ENCODE results near the gene SNAPC2.
A peak's percentile ranks its signal among the peaks of the same experiment; 100 is the strongest.

The SNAPC2 gene, protein sequence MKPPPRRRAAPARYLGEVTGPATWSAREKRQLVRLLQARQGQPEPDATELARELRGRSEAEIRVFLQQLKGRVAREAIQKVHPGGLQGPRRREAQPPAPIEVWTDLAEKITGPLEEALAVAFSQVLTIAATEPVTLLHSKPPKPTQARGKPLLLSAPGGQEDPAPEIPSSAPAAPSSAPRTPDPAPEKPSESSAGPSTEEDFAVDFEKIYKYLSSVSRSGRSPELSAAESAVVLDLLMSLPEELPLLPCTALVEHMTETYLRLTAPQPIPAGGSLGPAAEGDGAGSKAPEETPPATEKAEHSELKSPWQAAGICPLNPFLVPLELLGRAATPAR

DNA sequence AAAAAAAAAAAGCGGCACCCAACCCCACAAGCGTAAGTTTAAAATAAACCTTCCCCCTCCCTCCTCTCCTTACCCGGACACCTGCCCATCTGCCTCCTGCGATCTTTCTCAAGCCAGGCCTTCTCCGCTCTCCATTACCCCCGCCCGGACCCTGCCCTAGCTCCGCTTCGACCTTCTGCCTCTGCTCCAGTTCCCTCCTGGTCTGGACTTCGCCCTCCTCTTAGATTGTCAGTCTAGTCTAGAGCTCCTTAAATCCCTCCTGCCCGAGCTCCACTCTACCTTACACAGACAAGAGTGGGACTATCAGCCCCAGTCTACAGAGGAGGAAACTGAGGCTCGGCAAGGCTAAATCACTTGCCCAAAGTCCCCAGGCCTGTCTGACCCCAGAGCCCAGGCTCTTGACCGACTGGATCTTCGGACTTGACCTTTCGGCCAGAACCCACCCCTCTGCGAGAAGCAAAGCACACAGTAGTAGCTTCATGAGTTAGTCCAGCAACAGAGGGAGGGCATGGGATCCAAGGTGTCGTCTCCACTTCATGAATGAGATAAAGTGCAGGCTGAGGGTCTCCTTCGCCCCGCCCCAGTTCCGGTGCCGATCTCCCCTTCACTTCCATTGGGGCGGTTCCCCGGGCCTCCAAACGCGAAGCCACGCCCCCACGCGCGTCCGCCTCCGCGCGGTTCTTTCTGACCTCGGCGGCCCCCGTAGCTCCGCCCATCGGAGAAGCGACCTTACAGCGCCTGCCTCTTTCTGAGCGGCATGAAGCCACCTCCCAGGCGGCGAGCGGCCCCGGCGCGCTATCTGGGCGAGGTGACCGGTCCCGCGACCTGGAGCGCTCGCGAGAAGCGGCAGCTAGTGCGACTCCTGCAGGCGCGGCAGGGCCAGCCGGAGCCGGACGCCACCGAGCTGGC is at the start of gene SNAPC2:
Gene SNAPC2, plus strand, starts transcription at position 729 of the 909 bp plus-strand sequence. Its CDS starts 29 bp downstream, at position 758.
- DNase-seq = peak; percentile 80

DNA sequence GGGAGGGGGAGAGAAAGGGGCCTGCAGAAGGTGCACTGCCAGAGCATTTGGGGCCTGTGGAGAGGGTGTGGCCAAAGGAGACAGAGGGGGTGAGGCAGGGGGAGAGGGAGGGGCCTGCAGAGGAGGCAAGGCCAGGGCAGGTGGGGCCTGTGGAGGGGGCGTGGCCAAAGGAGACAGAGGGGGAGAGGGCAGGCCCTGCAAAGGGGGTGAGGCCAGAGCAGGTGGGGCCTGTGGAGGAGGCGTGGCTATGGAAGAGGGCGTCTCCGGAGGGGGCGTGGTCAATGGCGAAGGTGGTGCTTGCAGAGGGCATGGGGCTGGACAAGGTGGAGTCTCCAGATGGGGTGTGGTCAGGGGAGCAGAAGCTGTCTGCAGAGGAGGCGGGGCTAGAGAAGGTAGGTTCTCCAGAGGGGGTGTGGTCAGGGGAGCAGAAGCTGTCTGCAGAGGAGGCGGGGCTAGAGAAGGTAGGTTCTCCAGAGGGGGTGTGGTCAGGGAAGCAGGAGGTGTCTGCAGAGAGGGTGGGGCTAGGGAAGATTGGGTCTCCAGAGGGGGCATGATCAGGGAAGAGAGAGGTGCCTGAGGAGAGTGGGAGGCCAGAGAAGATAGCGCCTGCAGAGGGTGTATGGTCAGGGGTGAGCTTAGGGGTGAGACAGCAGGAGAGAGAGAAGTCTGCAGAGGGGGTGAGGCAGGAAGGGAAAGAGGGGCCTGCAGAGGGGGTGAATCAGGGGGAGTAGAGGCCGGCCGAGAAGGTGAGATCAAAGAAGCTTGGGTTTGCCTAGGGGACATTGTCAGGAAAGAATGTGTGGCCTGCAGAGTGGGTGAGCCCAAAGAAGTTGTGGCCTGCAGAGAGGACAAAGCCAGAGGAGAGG is 49.3 kb upstream of the SNAPC2 start:
- DNase-seq = peak; percentile 82

DNA sequence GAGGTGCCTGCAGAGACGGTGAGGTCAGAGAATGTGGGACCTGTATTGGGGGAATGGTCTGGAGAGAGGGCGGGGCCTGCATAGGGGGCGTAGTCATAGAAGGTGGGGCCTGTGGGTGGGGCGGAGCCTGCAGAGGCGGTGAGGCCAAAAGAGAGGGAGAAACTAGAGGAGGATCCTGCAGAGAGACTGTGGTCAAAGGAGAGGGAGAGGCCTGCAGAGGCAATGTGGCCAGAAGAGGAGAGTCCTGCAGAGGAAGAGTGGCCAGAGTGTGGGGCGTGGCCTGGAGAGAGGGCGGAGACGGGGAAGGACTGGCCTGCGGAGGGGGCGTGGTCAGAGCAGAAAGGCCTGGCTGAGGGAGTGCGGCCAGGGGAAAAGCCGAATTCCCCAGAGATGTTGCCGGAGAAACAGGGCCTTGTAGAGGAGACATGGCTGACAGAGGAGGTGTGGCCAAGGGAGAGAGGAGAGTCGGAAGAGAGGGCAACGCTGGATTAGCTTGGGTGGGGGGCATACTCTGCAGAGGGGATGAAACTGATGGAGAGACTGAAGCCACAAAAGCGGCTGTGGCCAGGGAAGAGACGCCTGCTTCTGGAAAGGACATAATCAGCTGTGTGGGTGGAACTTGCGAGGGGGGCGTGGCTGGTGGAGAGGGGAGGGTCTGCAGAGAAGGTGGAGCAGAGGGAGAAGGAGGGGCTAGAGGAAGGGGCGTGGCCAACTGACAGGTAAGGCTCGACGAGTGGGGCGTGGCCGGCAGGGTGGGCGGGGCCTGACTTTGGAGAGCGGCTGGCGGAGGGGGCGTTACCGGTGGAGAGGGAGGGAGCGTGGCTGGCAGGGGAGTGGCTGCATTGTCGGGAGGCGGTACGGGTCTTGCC is 48.5 kb upstream of the SNAPC2 start:
- DNase-seq = peak; percentile 87

DNA sequence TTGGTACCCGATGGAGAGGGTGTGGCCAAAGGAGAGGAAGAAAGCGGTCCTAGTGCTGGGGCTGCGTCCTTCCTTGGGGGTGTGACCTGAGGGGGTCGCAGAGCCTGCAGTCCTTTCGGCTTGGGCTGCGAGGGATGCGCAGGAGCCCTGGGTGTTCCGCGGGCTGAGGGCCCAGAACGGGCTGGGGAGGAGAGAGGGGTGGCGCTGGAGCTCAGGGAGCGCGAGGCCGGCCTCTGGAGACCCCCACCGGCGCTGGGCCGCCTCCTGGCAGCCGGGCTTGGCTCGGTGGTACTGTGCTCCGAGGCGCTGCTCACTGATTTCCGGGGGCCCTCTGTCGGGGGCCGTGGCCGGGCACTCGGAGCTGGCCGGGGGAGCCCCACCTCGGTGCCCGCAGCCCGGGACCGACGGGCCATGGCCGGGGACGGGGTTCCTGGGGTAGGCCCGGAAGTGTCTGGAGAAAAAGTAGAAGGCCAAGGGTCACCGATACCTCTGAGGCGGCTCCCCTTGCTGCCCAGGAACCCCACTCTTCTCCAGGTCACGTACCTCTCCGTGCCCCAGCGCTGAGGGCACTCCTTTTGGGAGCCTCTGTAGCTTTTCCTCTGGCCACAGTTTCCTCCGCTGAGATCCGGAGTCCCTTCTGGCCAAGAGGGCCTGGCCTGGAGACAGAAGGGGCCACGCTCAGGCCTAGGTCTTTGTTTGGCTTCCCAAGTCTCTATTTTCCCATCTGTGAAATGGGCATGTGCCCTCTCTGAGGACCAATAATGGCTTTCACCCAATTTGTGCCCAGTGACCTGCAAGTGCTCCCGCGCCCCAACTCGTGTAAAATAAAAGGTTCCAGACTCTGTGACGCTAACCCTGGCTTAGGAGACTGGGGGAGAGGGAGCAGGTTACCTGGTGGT is 47.6 kb upstream of the SNAPC2 start:
- no peak for DNase-seq

DNA sequence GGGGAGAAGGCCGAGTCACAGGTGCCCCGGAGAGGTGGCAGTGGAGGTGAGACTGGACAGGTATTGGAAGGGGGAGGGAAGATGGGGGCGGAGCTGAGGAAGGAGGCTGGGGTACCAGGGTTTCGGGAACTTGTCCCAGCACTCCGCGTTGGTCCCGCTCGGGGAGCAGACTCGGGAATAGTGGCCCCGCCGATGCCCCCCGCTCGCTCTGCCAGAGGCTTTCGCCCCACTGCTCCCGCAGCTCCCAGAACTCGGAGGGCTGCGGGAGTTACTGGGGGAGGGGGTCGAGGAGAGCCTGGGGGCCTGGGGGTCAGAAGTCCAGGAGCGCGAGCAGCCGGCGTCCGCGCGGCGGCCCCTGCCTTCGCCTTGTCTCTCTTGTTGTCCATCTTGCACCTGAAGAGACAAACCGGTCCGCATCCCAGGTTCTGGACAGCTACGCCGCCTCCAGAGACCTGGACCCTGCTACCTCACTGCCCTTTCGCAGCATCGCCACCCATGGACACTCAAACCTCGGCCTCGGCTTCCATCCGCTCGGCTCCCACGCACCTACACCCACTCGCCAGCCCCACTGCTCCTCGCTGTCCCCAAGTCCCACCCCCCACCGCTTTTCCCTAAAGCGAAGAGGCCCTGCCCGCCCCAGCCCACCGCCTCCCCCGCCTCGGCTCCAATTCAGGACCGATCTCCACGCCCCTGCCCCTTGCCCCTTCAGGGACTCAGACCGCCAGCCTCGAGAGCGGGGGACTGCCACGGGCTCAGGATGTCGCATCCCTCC is 46.6 kb upstream of the SNAPC2 start:
- DNase-seq = no peak

DNA sequence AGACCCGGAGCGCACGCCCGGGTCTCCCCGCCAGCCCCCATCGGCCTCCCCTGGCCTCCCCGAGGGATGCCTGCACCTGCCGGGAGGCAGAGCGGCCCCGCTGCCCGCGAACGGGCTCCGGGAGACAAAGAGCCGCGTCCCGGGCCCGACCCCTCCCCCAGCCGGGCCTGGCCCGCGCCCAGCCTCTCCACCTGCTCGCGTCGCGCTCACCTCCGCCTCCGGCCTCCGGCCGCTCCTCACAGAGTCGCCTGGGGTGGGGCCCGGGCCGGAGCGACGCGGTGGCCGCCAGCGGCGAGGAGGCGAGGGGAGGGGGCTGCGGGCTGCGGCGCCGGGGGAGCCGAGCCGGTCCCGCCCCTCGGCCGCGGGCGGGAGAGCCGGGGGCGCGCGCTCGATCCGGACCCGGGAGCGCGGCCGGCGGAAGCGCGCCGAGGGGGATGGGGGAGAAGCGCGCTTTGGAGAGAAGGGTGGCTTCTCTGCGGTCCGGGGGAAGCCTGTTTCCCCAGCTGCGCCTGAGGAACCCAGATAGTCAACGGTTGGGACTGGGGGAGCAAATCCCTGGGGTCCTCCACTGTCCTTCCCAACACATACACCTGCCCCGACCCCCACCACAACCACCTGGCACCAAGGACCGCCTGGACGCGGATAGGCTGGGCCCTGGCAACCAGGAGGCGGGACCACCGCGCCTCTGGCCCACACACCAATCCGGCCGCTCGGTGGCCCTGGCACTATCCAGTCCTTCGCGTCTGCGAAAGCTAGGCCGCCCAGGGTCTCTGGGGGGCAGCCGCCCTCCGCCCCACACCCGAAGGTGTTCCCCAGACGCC is 45.9 kb upstream of the SNAPC2 start, which contains the start of gene PRR36:
Gene PRR36, minus strand, starts transcription at position 315 of the 821 bp plus-strand sequence. CDS start 701 bp downstream, outside the sequence.
- DNase-seq = peak; percentile 49

DNA sequence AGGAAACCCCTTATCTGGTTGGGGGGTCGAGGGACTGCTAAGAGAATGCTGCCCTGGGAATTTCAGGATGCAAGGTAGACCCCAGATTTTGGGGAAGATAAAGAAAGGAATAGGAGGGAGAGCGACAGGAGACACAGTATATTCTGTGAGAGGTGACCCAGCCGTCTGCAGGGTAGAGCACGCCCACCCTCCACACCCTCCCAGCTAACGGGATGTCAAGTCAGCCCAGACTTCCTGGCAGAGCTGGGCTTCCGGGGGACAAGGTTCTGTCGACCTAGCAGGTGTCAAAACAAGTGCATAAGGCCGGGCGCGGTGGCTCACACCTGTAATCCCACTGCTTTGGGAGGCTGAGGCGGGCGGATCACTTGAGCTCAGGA is 45.3 kb upstream of the SNAPC2 start:
- no peak for DNase-seq

DNA sequence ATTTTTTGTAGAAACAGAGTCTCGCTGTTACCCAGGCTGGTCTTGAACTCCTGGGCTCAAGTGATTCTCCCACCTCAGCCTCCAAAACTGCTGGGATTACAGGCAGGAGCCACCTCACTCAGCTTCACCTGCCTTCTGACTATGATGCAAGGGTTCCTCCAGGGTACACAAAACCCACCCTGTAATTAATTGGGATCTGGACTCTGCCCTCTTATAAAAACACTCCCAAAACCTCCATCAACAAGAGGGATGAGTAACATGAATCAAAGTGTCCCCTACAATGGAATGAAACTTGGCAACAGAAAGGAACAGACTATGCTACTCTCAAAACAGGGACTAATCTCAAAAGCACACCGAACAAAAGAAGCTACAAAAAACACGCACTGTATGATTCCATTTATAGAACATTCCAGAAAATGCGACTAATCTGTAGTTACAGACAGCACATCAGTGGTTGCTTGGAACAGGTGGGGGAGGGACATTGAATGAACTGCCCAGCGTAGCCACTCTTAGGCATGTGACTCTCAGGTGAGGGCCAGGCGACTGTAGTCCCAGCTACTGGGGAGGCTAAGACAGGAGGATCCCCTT is 42.8 kb upstream of the SNAPC2 start:
- no peak for DNase-seq

DNA sequence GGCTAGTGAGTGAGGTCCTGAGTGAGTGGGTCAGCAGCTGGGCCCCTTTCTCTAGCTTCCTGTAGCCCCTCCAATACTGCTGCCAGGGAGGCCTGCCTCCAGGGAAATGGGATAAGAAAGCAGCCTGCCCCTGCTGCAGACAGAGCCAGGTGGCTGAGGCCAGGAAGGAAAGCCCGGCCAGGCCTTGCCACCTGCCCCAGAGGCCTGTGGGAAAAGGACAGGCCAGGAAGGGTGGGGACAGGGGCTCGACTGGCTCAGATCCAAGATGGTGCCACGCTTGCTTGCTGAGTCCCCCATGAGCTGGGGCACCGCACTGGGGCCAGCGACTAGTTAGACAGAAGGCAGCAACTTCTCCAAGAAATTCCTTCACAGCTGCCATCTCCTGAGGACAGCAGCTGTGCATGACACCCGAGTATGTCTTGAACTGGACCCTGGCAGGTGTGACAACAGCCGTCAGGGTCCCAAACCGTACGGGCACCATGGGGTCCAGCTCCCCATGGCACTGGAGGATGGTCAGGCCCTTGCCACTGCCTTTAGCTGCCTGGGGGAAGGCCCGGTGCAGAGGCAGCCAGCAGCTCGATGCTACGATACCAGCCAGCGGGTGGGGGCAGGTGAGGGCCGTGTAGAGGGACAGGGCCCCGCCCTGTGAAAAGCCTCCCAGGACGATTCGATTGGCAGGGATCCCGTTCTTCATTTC is 40.9 kb upstream of the SNAPC2 start:
- no peak for DNase-seq

DNA sequence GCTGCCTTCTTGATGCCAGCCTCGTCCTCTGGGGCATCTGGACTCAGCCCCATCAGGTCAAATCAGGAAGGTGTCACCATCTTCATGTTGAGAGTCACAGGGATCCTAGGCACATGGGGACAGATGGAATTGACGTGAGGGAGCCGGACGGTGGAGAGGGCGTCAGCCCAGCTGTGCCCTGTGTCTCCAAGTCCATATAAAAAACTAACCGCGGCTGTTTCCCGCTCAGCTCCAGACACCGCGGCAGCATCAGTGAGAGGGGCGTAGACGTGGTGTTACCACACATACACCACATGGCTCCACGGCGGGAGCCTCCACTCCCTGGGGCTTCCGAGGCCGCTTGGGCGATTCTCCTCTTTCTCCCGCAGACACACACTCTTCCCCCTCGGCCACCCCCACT is 40.3 kb upstream of the SNAPC2 start:
- no peak for DNase-seq

DNA sequence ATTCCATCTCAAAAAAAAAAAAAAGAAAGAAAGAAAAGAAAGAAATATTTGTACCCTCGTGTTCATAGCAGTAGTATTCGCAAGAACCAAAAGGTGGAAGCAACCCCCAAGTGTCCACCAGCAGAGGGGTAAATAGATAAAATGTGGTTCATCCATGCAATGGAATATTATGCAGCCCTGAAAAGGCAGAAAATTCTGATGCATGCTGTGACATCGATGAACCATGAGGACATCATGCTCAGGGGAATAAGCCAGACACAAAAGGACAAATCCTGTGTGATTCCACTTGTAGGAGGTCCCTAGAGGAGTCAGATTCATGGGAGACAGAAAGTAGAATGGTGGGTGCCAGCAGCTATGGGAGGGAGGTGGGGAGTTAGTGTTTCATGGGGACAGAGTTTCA is 38.2 kb upstream of the SNAPC2 start:
- no peak for DNase-seq

DNA sequence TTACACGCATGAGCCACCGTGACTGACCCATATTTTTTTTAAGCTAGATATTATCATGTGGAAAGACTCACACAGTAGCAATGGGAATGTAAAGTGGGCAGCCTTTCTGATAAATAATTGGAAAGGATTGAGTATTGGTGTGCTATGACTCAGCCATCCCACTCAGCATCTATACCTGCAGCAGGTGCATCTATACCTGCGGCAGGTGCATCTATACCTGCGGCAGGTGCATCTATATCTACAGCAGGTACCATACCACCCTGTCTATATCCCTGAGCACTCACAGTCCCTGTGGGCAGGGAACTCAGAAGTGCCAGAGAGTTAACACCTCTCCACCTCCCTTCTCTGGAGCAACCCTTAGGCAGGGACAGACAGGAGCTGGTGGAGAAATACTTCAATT is 37.0 kb upstream of the SNAPC2 start:
- DNase-seq = no peak

DNA sequence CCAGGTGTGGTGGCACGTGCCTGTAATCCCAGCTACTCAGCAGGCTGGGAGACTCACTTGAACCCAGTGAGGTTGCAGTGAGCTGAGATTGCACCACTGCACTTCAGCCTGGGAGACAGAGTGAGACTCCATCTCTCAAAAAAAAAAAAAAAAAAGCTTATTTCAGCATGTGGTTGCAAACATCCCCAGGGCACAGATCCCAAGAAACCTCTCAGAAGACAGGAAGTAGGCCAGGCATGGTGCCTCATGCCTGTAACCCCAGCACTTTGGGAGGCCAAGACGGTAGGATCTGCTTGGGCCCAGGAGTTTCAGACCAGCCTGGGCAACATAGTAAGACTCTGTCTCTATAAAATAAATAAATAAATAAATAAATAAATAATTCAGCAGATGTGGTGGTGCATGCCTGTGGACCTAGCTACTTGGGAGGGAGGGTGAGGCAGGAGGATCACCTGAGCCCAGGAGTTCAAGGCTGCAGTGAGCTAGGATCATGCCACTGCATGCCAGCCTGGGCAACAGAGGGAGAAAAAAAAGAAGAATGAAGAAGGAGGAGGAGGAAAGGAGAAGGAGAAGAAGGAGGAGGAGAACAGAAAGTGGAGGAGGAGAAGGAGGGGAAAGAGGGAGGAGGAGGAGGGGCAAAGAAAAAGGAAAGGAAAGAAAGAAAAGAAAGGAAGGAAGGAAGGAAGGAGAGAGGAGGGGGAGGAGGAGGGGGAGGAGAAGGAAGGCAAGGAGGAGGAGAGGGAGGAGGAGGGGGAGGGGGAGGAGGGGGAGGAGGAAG is 36.2 kb upstream of the SNAPC2 start:
- peak; percentile 40 for DNase-seq

DNA sequence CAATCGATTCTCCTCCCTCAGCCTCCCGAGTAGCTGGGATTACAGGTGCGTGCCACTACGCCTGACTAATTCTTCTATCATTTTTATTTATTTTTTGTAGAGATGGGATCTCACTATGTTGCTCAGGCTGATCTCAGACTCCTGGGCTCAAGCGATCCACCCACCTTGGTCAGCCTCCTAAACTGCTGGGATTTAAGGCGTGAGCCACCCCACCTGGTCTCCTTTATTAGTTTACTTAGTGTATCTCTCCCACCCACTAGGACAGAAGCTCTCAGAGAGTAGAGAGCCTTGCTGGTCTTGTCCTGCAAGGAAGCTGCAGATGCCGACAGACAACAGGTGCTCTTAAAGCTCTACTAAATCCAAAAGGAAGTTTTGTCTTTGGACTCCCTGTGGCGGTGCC is 34.3 kb upstream of the SNAPC2 start:
- DNase-seq = no peak

DNA sequence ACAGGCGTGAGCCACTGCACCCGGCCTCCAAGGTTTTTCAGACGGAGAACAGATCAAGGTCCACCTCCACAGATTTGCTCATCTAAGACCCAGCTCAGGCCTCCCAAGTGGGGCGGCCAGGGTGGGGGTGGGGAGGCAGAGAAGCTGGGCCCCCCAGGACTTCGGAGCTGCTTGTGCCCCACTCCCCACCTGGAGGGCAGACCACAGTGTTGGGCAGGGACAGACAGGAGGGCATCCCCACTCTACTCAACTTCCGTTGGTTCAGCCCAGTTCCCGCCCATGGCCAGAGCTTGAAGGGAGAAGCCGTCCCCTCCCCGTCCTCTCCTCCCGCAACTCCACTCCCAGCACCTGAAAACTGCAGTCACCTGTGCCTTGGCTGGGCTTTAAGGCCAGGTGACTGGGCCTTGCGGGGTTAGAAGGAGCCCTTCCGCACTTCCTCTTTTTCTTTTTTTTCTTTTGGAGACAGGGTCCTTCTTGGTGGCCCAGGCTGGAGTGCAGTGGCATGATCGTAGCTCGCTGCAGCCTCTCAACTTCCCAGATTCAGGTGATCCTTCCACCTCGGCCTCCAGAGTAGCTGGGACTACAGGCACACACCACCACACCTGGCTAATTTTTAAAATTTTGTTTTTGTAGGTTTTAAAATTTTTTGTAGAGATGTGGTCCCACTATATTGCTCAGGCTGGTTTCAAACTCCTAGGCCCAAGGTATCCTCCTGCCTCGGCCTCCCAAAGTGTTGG is 32.6 kb upstream of the SNAPC2 start:
- DNase-seq = no peak

DNA sequence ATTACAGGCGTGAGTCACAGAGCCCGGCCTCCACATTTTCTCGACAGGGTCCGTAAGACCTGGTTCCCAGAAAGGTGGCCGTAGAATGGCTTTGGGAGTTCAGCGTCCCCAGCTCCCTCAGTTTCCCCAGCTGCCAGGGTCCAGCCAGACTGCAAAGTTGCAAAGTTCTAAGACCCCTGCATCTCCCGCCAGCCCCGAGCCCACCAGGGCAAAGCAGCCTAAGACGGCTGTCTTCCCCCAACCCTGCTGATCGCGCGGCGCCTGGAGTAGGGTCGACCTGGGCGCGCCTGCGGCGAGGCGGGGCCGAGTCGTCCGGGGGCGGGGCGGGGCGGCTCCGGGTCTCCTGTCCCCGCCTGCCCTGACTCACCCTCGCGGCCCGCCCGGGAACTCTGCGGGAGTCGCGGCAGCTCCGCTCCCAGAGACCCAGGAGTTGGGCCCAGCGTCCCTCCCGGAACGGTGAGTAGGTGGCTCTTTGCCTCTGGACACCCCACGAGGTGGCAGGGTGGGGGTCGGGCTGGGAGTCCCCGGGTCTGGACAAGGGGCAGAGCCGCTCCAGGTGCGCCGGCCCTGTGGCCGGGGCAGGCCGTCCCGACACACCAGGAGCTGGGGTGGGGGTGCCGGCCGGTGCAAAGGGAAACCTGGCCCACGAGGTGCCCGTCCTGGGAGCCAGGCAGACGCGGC is 31.9 kb upstream of the SNAPC2 start, which contains the start of gene LRRC8E:
Gene LRRC8E, plus strand, starts transcription at position 366 of the 681 bp plus-strand sequence. CDS start 7,094 bp downstream, outside the sequence.
- DNase-seq = peak; percentile 73
